ENCODE results near the gene BNIP3. TPM values are rescaled to one million over a fixed set of nuclear protein-coding genes. Genes with fewer than 3 reads are reported as not detected.

BNIP3 gene
- total RNA-seq, 1 experiment from 2014 or later: 57.1 TPM

- no peak for TF ChIP-seq CTCF (conservative IDR thresholded peaks at IDR 0.05)
These were observed 56.6 kb downstream of the BNIP3 start for GRCh38 chr10:131925011-131925649.

More at GRCh38 chr10:131925011-131925649, 56.6 kb downstream of the BNIP3 start:
- H3K27ac ChIP-seq (ENCODE audit: insufficient read length, low read depth, low read length): no peak overlapping the region
- no peaks in the 10 kb centered on the region for H3K27me3 ChIP-seq (ENCODE audit: insufficient read depth, low read length)
- no peak overlapping the region for H4K5ac ChIP-seq (ENCODE audit: insufficient read length, low read depth, low read length)
- peak overlapping the region in 1 of 3 experiments; percentile 44; a peak in 1 of 7 replicates for H3K27ac Mint-ChIP-seq
- no peak overlapping the region for H3K4me2 ChIP-seq (ENCODE audit: insufficient read depth, insufficient read length, low read length)
- H3K14ac ChIP-seq (ENCODE audit: insufficient read depth, low read length): no peak overlapping the region
- H3K9me3 ChIP-seq (ENCODE audit: control insufficient read depth, low read depth, low read length): no peaks in the 10 kb centered on the region
- H2BK15ac ChIP-seq (ENCODE audit: low read depth, low read length): no peak overlapping the region
- no peak overlapping the region for H3K56ac ChIP-seq (ENCODE audit: insufficient read length, low read depth, low read length)
- no peak overlapping the region for H4K8ac ChIP-seq (replicated peaks; ENCODE audit: insufficient read length, low read depth, low read length)
- no peak overlapping the region for H2BK120ac ChIP-seq (ENCODE audit: low read depth, low read length, poor library complexity, severe bottlenecking)
- H2BK5ac ChIP-seq (ENCODE audit: insufficient read length, low read length): no peak overlapping the region
- H4K20me1 ChIP-seq (ENCODE audit: control insufficient read depth, insufficient read depth, insufficient read length): peaks cover 5% of the 10 kb centered on the region
- peaks cover 41% of the 10 kb centered on the region; the same call in 1 of the 2 replicates for H3K79me2 ChIP-seq (ENCODE audit: insufficient read depth, low read length)
- H3K4me1 Mint-ChIP-seq: peaks cover 72 to 76% of the 10 kb centered on the region in 2 experiments
- peaks cover 13% of the 10 kb centered on the region for H3K79me1 ChIP-seq (ENCODE audit: insufficient read depth, low read depth, low read length, poor library complexity, severe bottlenecking)
- H3K18ac ChIP-seq (ENCODE audit: insufficient read length, low read depth, low read length): no peak overlapping the region
- peaks cover 0 to 6% of the 10 kb centered on the region in 2 experiments; a peak in 1 of 5 replicates for H3K9me3 Mint-ChIP-seq
- peaks cover 4% of the 10 kb centered on the region; the same call in 1 of the 2 replicates for H3K4me1 ChIP-seq (ENCODE audit: insufficient read depth, low read length)
- H2AK5ac ChIP-seq (ENCODE audit: insufficient read length, low read length): no peak overlapping the region
- no peak overlapping the region for H2AFZ ChIP-seq (ENCODE audit: low read length)
- no peak overlapping the region for H4K91ac ChIP-seq (ENCODE audit: insufficient read length, low read depth, low read length)
- no peak overlapping the region for H3K9ac ChIP-seq (ENCODE audit: extremely low read depth, insufficient read length, low read length)
- no peak overlapping the region for H2BK20ac ChIP-seq (ENCODE audit: low read depth, low read length, poor library complexity, severe bottlenecking)
- no peak overlapping the region for H2BK12ac ChIP-seq (ENCODE audit: insufficient read length, low read depth, low read length)
- no peak overlapping the region for H3K23ac ChIP-seq (ENCODE audit: insufficient read length, low read depth, low read length)
- H3K4ac ChIP-seq (ENCODE audit: low read depth, low read length): no peak overlapping the region
- H3K4me3 Mint-ChIP-seq: no peak overlapping the region
- H3K27me3 Mint-ChIP-seq (ENCODE audit: low read depth): no peaks in the 10 kb centered on the region
- no peak for DNase-seq
- no peaks in the 10 kb centered on the region for H3K23me2 ChIP-seq (ENCODE audit: insufficient read length, low read depth, low read length, poor library complexity, severe bottlenecking)
- peaks cover 3 to 5% (median 4%) of the 10 kb centered on the region in 3 experiments; a peak in 3 of 7 replicates for H3K36me3 Mint-ChIP-seq (ENCODE audit: insufficient read depth in 1 of 3, low read depth in 3 of 3)
- no peak overlapping the region for H3T11ph ChIP-seq (ENCODE audit: low read length)
